ENCODE data around the gene RAP1GAP.
"Not testable (repeated sequence)": the region's sequence is repeated elsewhere in the genome, so short reads cannot be mapped to it uniquely, and the experiment has no call there.

RAP1GAP gene

DNA sequence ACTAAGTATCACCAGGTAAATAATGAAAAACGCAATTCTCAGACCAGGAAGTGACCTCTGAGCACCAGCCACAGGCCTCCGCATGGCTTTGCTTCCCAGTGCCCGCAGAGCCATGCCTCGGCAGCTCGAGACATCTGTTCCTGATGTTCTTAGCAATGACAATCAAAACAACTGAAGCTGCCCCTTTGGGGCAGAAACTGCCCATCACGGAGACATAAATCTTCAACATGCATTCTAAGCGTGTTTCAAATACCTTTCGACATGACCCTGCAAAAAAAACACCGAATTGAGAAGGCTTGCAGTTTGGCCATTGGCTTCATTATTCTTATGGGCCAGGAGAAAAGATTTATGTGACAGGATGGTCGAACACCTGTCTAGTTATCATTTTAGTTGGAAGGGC lies 5.8 kb upstream of the RAP1GAP start:
- no peak overlapping the region for H3K9ac ChIP-seq (ENCODE audit: low read length)
- no peak overlapping the region for H3K4me3 ChIP-seq (ENCODE audit: low read length)
- no peak for DNase-seq
- no peaks in the 10 kb centered on the region for H3K79me2 ChIP-seq (ENCODE audit: low read length)
- no peaks in the 10 kb centered on the region; the same call in 1 of the 2 replicates for H4K20me1 ChIP-seq (ENCODE audit: insufficient read depth, low read length)
- no peak overlapping the region for H2AFZ ChIP-seq (ENCODE audit: low read length)
- H3K4me2 ChIP-seq (ENCODE audit: low read depth, low read length), result no peak overlapping the region
- H3K27ac ChIP-seq (ENCODE audit: low read length), result no peak overlapping the region
- TF ChIP-seq EZH2phosphoT487 (IDR thresholded peaks at IDR 0.05; ENCODE audit: low read length) (no peak), EZH2 (optimal IDR thresholded peaks at IDR 0.05; ENCODE audit: low read depth, low read length) (no peak)
- TF ChIP-seq, protein P1, sequence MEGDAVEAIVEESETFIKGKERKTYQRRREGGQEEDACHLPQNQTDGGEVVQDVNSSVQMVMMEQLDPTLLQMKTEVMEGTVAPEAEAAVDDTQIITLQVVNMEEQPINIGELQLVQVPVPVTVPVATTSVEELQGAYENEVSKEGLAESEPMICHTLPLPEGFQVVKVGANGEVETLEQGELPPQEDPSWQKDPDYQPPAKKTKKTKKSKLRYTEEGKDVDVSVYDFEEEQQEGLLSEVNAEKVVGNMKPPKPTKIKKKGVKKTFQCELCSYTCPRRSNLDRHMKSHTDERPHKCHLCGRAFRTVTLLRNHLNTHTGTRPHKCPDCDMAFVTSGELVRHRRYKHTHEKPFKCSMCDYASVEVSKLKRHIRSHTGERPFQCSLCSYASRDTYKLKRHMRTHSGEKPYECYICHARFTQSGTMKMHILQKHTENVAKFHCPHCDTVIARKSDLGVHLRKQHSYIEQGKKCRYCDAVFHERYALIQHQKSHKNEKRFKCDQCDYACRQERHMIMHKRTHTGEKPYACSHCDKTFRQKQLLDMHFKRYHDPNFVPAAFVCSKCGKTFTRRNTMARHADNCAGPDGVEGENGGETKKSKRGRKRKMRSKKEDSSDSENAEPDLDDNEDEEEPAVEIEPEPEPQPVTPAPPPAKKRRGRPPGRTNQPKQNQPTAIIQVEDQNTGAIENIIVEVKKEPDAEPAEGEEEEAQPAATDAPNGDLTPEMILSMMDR (IDR thresholded peaks at IDR 0.05; ENCODE audit: low read length), result no peak
- peaks cover 5% of the 10 kb centered on the region; the same call in 1 of the 2 replicates for H3K27me3 ChIP-seq (replicated peaks; ENCODE audit: insufficient read depth, low read length)
- no peaks in the 10 kb centered on the region for H3K9me3 ChIP-seq (replicated peaks; ENCODE audit: insufficient read depth, low read length)
- H3K4me1 ChIP-seq (ENCODE audit: low read length), result no peaks in the 10 kb centered on the region
- H3K36me3 ChIP-seq (replicated peaks; ENCODE audit: insufficient read depth, low read length), result peaks cover under 1% of the 10 kb centered on the region; the same call in 1 of the 2 replicates
- H3K9me2 ChIP-seq (replicated peaks; ENCODE audit: insufficient read depth, low read length), result no peaks in the 10 kb centered on the region
- no peaks in the 10 kb centered on the region; the same call in 1 of the 2 replicates for H3F3A ChIP-seq (ENCODE audit: insufficient read depth, low read length)

DNA sequence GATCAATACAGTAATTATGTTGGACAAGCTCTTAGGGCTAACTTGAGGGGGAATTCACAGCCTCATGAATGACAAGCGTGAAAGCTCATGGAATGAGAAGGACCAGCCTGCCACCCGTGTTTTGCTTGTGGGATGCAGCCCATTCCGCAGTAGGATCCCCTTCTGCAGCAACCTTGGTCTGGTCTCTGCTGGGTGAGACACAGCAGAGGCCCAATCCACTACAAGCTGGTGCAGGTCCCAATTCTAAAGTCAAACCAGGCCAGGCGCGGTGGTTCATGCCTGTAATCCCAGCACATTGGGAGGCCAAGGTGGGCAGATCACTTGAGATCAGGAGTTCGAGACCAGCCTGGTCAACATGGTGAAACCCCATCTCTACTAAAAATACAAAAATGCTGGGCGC lies 4.7 kb upstream of the RAP1GAP start:
- not testable (repeated sequence) for H2AFZ ChIP-seq (ENCODE audit: low read length); H4K20me1 ChIP-seq (ENCODE audit: insufficient read depth, low read length); H3K27me3 ChIP-seq (replicated peaks; ENCODE audit: insufficient read depth, low read length); H3K4me3 ChIP-seq (ENCODE audit: low read length); H3K9ac ChIP-seq (ENCODE audit: low read length); H3K27ac ChIP-seq (ENCODE audit: low read length); H3F3A ChIP-seq (ENCODE audit: insufficient read depth, low read length); H3K9me3 ChIP-seq (replicated peaks; ENCODE audit: insufficient read depth, low read length); H3K36me3 ChIP-seq (replicated peaks; ENCODE audit: insufficient read depth, low read length); DNase-seq; H3K4me1 ChIP-seq (ENCODE audit: low read length); H3K4me2 ChIP-seq (ENCODE audit: low read depth, low read length); H3K79me2 ChIP-seq (ENCODE audit: low read length); H3K9me2 ChIP-seq (replicated peaks; ENCODE audit: insufficient read depth, low read length)

DNA sequence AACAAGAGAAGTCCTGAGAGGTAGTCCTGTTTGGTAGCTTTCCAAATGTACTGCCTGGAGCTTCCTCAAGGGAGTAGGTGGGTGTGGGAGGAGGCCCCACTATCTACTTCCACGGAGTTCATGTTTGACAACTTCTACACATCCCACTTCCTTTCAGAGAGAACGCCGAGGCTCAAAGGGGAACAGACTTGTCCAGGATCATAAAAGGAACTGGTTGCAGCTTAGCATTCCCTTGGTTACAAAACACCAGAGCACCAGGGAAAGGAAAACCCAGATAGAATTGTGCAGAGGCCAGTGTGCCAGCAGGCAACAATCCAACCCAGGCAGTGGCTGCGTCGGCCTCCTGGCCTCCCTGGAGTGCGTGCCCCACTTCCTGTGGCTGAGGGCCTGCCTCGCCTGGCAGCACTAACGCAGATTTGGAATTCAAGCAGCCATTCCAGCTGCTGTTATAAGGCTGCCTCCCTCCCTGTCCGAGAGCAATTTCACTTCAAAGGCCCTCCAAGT lies 4.2 kb upstream of the RAP1GAP start:
- Histone ChIP-seq H3K36me3 (replicated peaks; ENCODE audit: insufficient read depth, low read length) (no peaks in the 10 kb centered on the region), H3K4me1 (ENCODE audit: low read length) (no peaks in the 10 kb centered on the region), H3F3A (ENCODE audit: insufficient read depth, low read length) (no peaks in the 10 kb centered on the region), H3K9me2 (replicated peaks; ENCODE audit: insufficient read depth, low read length) (no peaks in the 10 kb centered on the region), H3K9me3 (replicated peaks; ENCODE audit: insufficient read depth, low read length) (no peaks in the 10 kb centered on the region), H3K4me2 (ENCODE audit: low read depth, low read length) (no peak overlapping the region), H4K20me1 (ENCODE audit: insufficient read depth, low read length) (no peaks in the 10 kb centered on the region; the same call in 1 of the 2 replicates), H3K9ac (ENCODE audit: low read length) (no peak overlapping the region), H3K79me2 (ENCODE audit: low read length) (no peaks in the 10 kb centered on the region), H2AFZ (ENCODE audit: low read length) (no peak overlapping the region), H3K4me3 (ENCODE audit: low read length) (no peak overlapping the region), H3K27ac (ENCODE audit: low read length) (no peak overlapping the region), H3K27me3 (replicated peaks; ENCODE audit: insufficient read depth, low read length) (peaks cover 7% of the 10 kb centered on the region; the same call in 1 of the 2 replicates)
- DNase-seq, result no peak
- TF ChIP-seq EZH2 (optimal IDR thresholded peaks at IDR 0.05; ENCODE audit: low read depth, low read length) (no peak), EZH2phosphoT487 (IDR thresholded peaks at IDR 0.05; ENCODE audit: low read length) (no peak)
- TF ChIP-seq, protein P1 (IDR thresholded peaks at IDR 0.05; ENCODE audit: low read length), result no peak

DNA sequence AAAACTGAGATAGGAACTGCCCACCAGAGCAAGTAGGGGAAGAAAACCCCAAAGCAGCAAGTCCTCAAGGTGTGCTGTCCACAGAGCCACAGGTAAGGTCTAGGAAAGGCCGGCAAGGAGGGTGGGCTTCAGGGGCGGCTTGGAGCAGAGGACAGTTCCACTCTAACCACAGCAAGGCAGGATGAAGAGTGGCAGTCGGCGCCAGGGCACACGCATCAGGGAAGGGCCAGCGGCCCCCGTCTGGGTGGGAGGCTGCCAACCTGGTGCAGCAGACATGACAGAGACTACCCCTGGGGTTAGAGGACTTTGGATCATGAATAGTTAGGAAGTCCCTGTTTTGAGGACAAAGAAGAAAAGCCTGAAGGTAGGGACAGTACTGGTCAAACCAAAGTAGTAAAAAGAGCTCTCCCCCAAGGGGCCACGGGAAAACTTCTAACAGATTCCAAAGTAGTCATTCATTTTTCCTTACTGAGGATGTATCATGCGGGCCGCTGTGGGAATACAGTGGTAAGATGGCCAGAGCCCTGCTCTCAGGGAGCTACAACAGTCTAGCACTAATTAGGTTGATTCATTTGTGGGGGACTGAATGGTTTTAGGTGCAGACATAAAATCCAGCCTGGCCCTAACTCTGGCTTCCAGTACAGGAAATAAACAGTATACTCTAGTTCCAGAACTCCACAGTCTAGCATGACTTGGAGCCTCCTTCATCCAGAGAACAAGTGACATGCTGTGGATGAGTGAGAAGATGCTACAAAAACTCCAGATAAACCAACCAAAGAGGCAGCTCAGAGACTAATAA lies 3.5 kb upstream of the RAP1GAP start:
- H3F3A ChIP-seq (ENCODE audit: insufficient read depth, low read length), result no peaks in the 10 kb centered on the region
- H2AFZ ChIP-seq (ENCODE audit: low read length), result no peak overlapping the region
- H3K9ac ChIP-seq (ENCODE audit: low read length), result no peak overlapping the region
- H4K20me1 ChIP-seq (ENCODE audit: insufficient read depth, low read length), result no peaks in the 10 kb centered on the region; the same call in 1 of the 2 replicates
- peaks cover 7% of the 10 kb centered on the region; the same call in 1 of the 2 replicates for H3K27me3 ChIP-seq (replicated peaks; ENCODE audit: insufficient read depth, low read length)
- H3K36me3 ChIP-seq (replicated peaks; ENCODE audit: insufficient read depth, low read length), result no peaks in the 10 kb centered on the region
- H3K9me2 ChIP-seq (replicated peaks; ENCODE audit: insufficient read depth, low read length), result no peaks in the 10 kb centered on the region
- H3K79me2 ChIP-seq (ENCODE audit: low read length), result no peaks in the 10 kb centered on the region
- no peaks in the 10 kb centered on the region for H3K9me3 ChIP-seq (replicated peaks; ENCODE audit: insufficient read depth, low read length)
- no peak overlapping the region for H3K4me2 ChIP-seq (ENCODE audit: low read depth, low read length)
- H3K4me1 ChIP-seq (ENCODE audit: low read length), result no peaks in the 10 kb centered on the region
- no peak overlapping the region for H3K4me3 ChIP-seq (ENCODE audit: low read length)
- H3K27ac ChIP-seq (ENCODE audit: low read length), result no peak overlapping the region
- no peak for DNase-seq
- no peak for TF ChIP-seq EZH2phosphoT487 (IDR thresholded peaks at IDR 0.05; ENCODE audit: low read length)
- TF ChIP-seq EZH2 (optimal IDR thresholded peaks at IDR 0.05; ENCODE audit: low read depth, low read length), result no peak
- TF ChIP-seq, protein P1 (IDR thresholded peaks at IDR 0.05; ENCODE audit: low read length), result no peak

Measured in MM.1S (cell line).